A673 (cell line): ENCODE measurements around the gene LRCH1. TPM values are rescaled to one million over a fixed set of nuclear protein-coding genes. Genes with fewer than 3 reads are reported as not detected.

Experiments
- BruUV-seq: library from RNA; stranded (reverse); fragments of 400-500 nt; replicated peaks from 2 replicates; lab custom pipeline; 2021; lab: Mats Ljungman, UMichigan
- CTCF ChIA-PET: fragments of 300-600 bp; sonication (Branson Sonifier 250); formaldehyde crosslinking; loops from one replicate; lab custom pipeline; 2022; ENCODE audit warnings: antibody characterized with exemption; lab: Charles Lee
- POLR2A ChIA-PET: fragments of 300-600 bp; sonication (Branson Sonifier 250); formaldehyde crosslinking; loops from one replicate; lab custom pipeline; 2022; ENCODE audit warnings: antibody characterized with exemption; ENCODE audit not compliant: low non-redundant PET; lab: Charles Lee
- DNase-seq: peaks from one replicate; pipeline ENCODE4 v3.0.0-alpha.2; 2015; ENCODE audit warnings: low spot score
- H3K27ac ChIP-seq: fragments of 200-600 bp; sonication (generic); 2 replicates; pipeline ENCODE4 v1.5.1; 2016; ENCODE audit warnings: mixed run types, low read depth, mild to moderate bottlenecking, mixed read lengths, antibody characterized with exemption, low read length; ENCODE audit not compliant: poor library complexity, severe bottlenecking
- H3K27me3 ChIP-seq: fragments of 200-600 bp; sonication (generic); replicated peaks from 2 replicates; pipeline ENCODE4 v1.6.1; 2017; ENCODE audit warnings: mixed run types, low read depth, mild to moderate bottlenecking, mixed read lengths, antibody characterized with exemption, low read length; ENCODE audit not compliant: insufficient read depth, poor library complexity
- H3K36me3 ChIP-seq: fragments of 200-600 bp; sonication (generic); 2 replicates; pipeline ENCODE4 v1.6.1; 2016; ENCODE audit warnings: mixed run types, mild to moderate bottlenecking, mixed read lengths, antibody characterized with exemption, low read length; ENCODE audit not compliant: insufficient read depth, poor library complexity, severe bottlenecking
- H3K4me1 ChIP-seq: fragments of 200-600 bp; sonication (generic); 2 replicates; pipeline ENCODE4 v1.6.1; 2017; ENCODE audit warnings: mixed run types, mild to moderate bottlenecking, mixed read lengths, antibody characterized with exemption, low read length; ENCODE audit not compliant: insufficient read depth, poor library complexity, severe bottlenecking
- H3K4me3 ChIP-seq: fragments of 200-600 bp; sonication (generic); 2 replicates; pipeline ENCODE4 v1.5.1; 2016; ENCODE audit warnings: low read depth, mixed run types, mild to moderate bottlenecking, mixed read lengths, low read length; ENCODE audit not compliant: poor library complexity, severe bottlenecking
- H3K9me3 ChIP-seq: fragments of 200-600 bp; sonication (generic); 2 replicates; pipeline ENCODE4 v1.6.1; 2016; ENCODE audit warnings: mixed run types, low read depth, mild to moderate bottlenecking, mixed read lengths, antibody characterized with exemption, low read length; ENCODE audit not compliant: poor library complexity, severe bottlenecking
- EZH2 ChIP-seq: fragments of 200-600 bp; sonication (generic); IDR thresholded peaks from 2 replicates; pipeline ENCODE4 v1.6.1; 2017; ENCODE audit warnings: borderline replicate concordance, low read depth, mild to moderate bottlenecking, mixed read lengths, antibody characterized with exemption, low read length; ENCODE audit not compliant: poor library complexity, severe bottlenecking
- intact Hi-C: fragments of 100-400 bp; cut with micrococcal nuclease; formaldehyde crosslinking; loops from one replicate; pipeline ENCODE4 v1.10.0; 2022; ENCODE audit not compliant: unreplicated experiment
- total RNA-seq: library from RNA; stranded (reverse); gene quantifications from 2 replicates; pipeline ENCODE4 v1.2.3, GENCODE V29; 2021
- TF ChIP-seq, protein P1 (sequence below): fragments of 300-800, 200-600 bp; sonication (generic); conservative IDR thresholded peaks from 2 replicates; pipeline ENCODE4 v1.5.1; 2017; ENCODE audit warnings: low read depth, mild to moderate bottlenecking, antibody characterized with exemption, low read length, moderate library complexity, mixed read lengths

LRCH1 gene
- total RNA-seq, 1 experiment from 2014 or later = 25.3 TPM

DNA sequence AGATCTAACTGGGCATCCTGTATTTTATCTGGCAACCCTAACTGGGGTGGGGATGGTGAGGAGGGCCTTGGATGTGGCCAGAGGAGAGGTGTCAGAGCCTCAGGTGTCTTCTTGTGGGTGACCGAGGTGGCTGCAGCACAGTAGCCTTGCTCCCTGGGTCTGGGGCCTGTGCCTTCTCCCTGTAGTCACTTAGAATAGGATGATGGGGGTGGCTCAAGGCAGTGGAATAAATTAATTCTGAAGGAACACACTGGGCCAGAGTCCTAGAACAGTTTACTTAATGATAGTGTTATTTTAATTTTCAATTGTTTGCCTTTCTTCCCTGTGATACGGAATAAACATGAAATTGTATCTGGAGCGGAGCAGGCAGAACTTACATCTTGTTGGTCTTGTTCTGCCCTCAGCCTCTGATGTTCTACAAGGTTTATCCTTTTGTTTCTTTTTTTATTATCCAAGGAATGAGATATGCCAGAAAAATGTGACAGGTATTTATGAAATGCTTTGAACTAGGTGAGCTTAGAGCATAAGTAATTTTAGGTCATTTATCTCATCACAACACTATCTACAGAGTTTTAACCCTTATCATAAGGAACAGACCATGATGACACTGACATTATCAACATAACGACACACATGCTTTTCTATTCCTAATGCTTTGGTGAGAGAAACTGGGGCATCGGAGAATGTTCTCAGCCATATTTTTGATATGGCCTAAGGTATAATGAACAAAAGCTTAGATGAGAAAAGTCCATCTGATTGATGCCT is 51.4 kb downstream of the LRCH1 start:
- no peak overlapping the region for H3K4me3 ChIP-seq
- intact Hi-C loops = no loop called here
- no peak for TF ChIP-seq EZH2
- ChIA-PET CTCF (no interaction called here), POLR2A (no interaction called here)
- no peak for DNase-seq
- H3K27ac ChIP-seq = no peak overlapping the region
- H3K9me3 ChIP-seq = no peaks in the 10 kb centered on the region
- peaks cover 57% of the 10 kb centered on the region for H3K4me1 ChIP-seq
- no TSS peak for BruUV-seq
- no peaks in the 10 kb centered on the region for H3K27me3 ChIP-seq
- H3K36me3 ChIP-seq = no peaks in the 10 kb centered on the region

DNA sequence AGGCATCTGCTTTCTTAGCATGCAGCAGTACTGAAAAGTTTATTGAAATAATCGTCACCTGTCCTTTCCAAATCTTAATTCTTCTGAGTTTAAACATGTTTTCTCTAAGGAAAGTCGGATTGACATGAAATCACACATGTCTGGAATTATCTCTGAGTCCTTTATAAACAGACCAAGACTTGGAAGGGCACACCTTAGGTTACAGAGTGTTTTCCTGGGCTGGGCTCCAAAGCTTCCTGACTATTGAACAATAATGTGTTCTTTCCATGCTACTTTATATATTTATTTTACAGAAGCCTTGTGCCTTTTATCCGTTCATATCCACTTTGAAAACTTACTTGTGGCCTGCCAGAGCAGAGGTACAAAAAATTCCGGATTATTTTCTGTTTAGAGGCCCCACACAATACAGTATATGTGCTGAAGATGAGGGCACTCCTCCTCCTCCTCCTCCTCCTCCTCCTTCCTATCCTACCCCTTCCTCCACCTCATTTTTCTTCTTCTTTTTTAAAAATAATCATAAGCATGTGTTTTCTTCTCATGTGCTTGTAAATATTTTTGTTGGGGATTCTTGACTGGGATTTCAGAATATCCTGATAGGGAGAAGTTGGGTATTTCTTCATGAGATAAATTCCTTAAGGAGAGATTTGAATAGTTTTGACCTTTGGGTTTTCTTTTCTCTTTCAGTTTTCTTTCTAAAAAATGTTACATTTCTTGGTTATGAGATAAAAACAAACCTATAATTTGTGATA is 52.3 kb downstream of the LRCH1 start:
- Histone ChIP-seq H3K4me1 (peaks cover 58% of the 10 kb centered on the region), H3K27ac (no peak overlapping the region), H3K9me3 (no peaks in the 10 kb centered on the region), H3K4me3 (no peak overlapping the region), H3K27me3 (no peaks in the 10 kb centered on the region), H3K36me3 (no peaks in the 10 kb centered on the region)
- intact Hi-C loops = no loop called here
- ChIA-PET CTCF (interaction anchor here (0.7 kb wide), 1 partner anchor 86 kb away, joined by 3 read pairs; no protein-coding TSS in a partner anchor), POLR2A (no interaction called here)
- no TSS peak for BruUV-seq
- no peak for TF ChIP-seq EZH2
- TF ChIP-seq, protein P1, sequence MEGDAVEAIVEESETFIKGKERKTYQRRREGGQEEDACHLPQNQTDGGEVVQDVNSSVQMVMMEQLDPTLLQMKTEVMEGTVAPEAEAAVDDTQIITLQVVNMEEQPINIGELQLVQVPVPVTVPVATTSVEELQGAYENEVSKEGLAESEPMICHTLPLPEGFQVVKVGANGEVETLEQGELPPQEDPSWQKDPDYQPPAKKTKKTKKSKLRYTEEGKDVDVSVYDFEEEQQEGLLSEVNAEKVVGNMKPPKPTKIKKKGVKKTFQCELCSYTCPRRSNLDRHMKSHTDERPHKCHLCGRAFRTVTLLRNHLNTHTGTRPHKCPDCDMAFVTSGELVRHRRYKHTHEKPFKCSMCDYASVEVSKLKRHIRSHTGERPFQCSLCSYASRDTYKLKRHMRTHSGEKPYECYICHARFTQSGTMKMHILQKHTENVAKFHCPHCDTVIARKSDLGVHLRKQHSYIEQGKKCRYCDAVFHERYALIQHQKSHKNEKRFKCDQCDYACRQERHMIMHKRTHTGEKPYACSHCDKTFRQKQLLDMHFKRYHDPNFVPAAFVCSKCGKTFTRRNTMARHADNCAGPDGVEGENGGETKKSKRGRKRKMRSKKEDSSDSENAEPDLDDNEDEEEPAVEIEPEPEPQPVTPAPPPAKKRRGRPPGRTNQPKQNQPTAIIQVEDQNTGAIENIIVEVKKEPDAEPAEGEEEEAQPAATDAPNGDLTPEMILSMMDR = no peak
- no peak for DNase-seq

DNA sequence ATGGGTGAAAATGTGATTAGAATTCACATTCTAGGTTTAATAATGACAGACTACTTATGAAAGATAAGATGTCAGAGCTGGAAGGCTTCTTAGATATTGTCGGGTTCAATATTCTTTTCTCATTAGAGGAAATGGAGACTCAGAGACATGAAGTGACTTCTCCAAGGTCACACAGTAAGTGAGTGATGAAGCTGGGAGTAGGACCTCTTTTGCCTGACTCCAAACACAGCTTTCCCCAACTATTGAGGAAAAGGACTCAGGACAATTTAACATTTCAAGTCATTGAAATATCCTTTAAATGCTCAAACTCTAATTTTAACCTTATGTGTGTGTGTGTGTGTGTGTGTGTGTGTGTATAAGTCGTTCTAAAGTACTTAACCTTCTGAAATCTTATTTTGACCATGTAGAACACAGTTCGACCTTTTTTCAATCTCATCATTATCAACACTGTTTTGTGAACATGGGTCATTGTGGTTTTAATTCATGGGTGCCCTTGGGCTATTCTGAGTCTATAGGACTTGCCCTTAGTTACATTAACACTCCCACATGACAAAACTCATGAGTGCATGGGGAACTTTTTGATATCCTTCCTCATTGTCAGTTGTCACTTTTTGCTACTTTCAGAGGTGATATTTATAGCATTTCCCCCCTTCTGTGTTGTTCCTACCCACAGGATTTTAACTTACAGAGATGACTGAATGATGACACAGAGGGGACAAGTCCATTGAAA is 53.0 kb downstream of the LRCH1 start:
- DNase-seq = no peak
- H3K27me3 ChIP-seq = no peaks in the 10 kb centered on the region
- H3K4me1 ChIP-seq = peaks cover 51% of the 10 kb centered on the region
- no peaks in the 10 kb centered on the region for H3K36me3 ChIP-seq
- H3K9me3 ChIP-seq = no peaks in the 10 kb centered on the region
- TF ChIP-seq EZH2 = no peak
- TF ChIP-seq, protein P1 = no peak
- intact Hi-C loops = no loop called here
- BruUV-seq = no TSS peak
- ChIA-PET POLR2A (no interaction called here), CTCF (interaction anchor here (0.7 kb wide), 1 partner anchor 85 kb away, joined by 3 read pairs; no protein-coding TSS in a partner anchor)
- no peak overlapping the region for H3K4me3 ChIP-seq
- H3K27ac ChIP-seq = no peak overlapping the region
